ENCODE results near the gene NHSL2. TPM values are rescaled to one million over a fixed set of nuclear protein-coding genes. Genes with fewer than 3 reads are reported as not detected.

Gene NHSL2
- total and polyA plus RNA-seq, 2 of the 13 experiments (the other 11 are each of a cell fraction or from before 2014, with no cell fraction given): not detected

DNA sequence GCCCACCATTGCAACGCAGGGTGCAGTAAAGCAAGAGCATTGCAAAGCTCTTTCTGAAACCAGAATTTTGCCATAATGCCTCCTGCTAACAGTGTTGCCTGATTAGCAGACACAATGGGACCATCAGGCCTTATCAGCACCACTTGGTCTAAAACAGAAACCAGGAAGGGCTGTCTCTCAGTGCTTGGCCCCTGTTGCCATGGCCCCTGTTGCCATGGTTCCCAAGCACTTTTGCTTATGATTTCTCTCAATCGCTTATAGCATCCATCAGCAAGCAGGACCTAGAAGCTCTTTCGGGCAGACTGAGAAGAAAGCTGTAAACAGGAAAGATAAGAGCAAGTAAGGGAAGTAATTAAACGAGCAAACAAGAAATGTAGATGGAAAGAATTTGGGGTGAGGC lies 184.2 kb downstream of the NHSL2 start:
- Histone ChIP-seq H3K4me3 (replicated peaks in 1 of 3; ENCODE audit: insufficient read depth in 1 of 3, low read depth in 2 of 3, low read length in 3 of 3) (no peak overlapping the region), H3K36me3 (replicated peaks in 1 of 2; ENCODE audit: control insufficient read depth in 1 of 2, insufficient read depth in 2 of 2, low read length in 2 of 2) (no peaks in the 10 kb centered on the region), H2AFZ (ENCODE audit: low read length) (no peak overlapping the region), H3K4me1 (ENCODE audit: insufficient read depth, low read length) (no peaks in the 10 kb centered on the region), H3K27ac (ENCODE audit: extremely low read length, insufficient read depth, low read length) (no peak overlapping the region), H3K27me3 (ENCODE audit: control insufficient read depth in 1 of 2, insufficient read depth in 2 of 2, low read length in 2 of 2) (no peaks in the 10 kb centered on the region), H3K4me2 (ENCODE audit: low read depth, low read length) (no peak overlapping the region), H3K79me2 (ENCODE audit: insufficient read depth, low read length) (no peaks in the 10 kb centered on the region), H4K20me1 (ENCODE audit: insufficient read depth, low read length) (no peaks in the 10 kb centered on the region), H3K9me3 (ENCODE audit: low read length) (no peaks in the 10 kb centered on the region), H3K9ac (ENCODE audit: insufficient read depth, low read depth, low read length) (no peak overlapping the region)
- WGBS (ENCODE audit: low lambda C conversion rate): 28% methylated on average over 4 of the region's 4 CpGs
- TF ChIP-seq MTF1 (CRISPR knock-in tag; IDR thresholded peaks at IDR 0.05) (no peak), GABPB1 (CRISPR knock-in tag; IDR thresholded peaks at IDR 0.05) (no peak), BRCA1 (CRISPR knock-in tag; IDR thresholded peaks at IDR 0.05) (no peak)
- TF ChIP-seq, protein P1, sequence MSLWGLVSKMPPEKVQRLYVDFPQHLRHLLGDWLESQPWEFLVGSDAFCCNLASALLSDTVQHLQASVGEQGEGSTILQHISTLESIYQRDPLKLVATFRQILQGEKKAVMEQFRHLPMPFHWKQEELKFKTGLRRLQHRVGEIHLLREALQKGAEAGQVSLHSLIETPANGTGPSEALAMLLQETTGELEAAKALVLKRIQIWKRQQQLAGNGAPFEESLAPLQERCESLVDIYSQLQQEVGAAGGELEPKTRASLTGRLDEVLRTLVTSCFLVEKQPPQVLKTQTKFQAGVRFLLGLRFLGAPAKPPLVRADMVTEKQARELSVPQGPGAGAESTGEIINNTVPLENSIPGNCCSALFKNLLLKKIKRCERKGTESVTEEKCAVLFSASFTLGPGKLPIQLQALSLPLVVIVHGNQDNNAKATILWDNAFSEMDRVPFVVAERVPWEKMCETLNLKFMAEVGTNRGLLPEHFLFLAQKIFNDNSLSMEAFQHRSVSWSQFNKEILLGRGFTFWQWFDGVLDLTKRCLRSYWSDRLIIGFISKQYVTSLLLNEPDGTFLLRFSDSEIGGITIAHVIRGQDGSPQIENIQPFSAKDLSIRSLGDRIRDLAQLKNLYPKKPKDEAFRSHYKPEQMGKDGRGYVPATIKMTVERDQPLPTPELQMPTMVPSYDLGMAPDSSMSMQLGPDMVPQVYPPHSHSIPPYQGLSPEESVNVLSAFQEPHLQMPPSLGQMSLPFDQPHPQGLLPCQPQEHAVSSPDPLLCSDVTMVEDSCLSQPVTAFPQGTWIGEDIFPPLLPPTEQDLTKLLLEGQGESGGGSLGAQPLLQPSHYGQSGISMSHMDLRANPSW (CRISPR knock-in tag; IDR thresholded peaks at IDR 0.05; ENCODE audit: borderline replicate concordance): no peak
- ChIA-PET CTCF (ENCODE audit: low intra/inter-chr PET ratio, low total read pairs) (no interaction called here), POLR2A (no interaction called here)
- DNase-seq (ENCODE audit: low spot score) (no peak), ATAC-seq (no peak), FAIRE-seq (no peak)
- BruUV-seq (replicated peaks): no TSS peak
- intact Hi-C loops (cut with micrococcal nuclease; ENCODE audit: unreplicated experiment): no loop called here
- in situ Hi-C loops (cut with HindIII; ENCODE audit: extremely low pct_ligation_motif_present, low pct_unique_long_range_greater_than_20kb): no loop called here

DNA sequence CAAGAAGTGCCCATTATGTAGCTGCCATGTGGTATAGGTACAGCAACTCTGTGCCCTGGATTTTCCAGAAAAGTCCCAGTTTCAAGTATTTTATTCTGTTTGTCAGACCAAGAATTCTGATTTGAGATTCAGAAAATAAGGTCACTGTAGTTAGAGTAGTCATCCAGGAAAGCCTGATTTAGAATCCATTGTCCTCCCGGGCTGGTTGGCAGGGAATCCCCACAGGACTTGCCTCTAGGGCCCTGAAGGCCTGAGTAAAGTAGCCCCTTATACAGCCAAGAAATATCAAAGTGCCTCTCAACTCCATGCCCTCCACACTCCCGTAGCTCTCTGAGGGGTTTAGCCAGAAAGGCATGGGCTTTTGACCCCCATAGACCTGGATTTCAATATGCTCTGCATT lies 184.7 kb downstream of the NHSL2 start:
- in situ Hi-C loops (cut with HindIII; ENCODE audit: extremely low pct_ligation_motif_present, low pct_unique_long_range_greater_than_20kb) (no loop called here), intact Hi-C loops (cut with micrococcal nuclease; ENCODE audit: unreplicated experiment) (no loop called here)
- ATAC-seq: no peak
- no peaks in the 10 kb centered on the region for H3K9me3 ChIP-seq (ENCODE audit: low read length)
- no peak overlapping the region for H3K27ac ChIP-seq (ENCODE audit: extremely low read length, insufficient read depth, low read length)
- no peaks in the 10 kb centered on the region for H3K36me3 ChIP-seq (replicated peaks in 1 of 2; ENCODE audit: control insufficient read depth in 1 of 2, insufficient read depth in 2 of 2, low read length in 2 of 2)
- no peak overlapping the region for H3K4me3 ChIP-seq (replicated peaks in 1 of 3; ENCODE audit: insufficient read depth in 1 of 3, low read depth in 2 of 3, low read length in 3 of 3)
- H3K4me1 ChIP-seq (ENCODE audit: insufficient read depth, low read length): no peaks in the 10 kb centered on the region
- H3K27me3 ChIP-seq (ENCODE audit: control insufficient read depth in 1 of 2, insufficient read depth in 2 of 2, low read length in 2 of 2): no peaks in the 10 kb centered on the region
- ChIA-PET CTCF (ENCODE audit: low intra/inter-chr PET ratio, low total read pairs) (no interaction called here), POLR2A (no interaction called here)
- H4K20me1 ChIP-seq (ENCODE audit: insufficient read depth, low read length): no peaks in the 10 kb centered on the region
- H3K79me2 ChIP-seq (ENCODE audit: insufficient read depth, low read length): no peaks in the 10 kb centered on the region
- H3K4me2 ChIP-seq (ENCODE audit: low read depth, low read length): no peak overlapping the region
- no peak overlapping the region for H3K9ac ChIP-seq (ENCODE audit: insufficient read depth, low read depth, low read length)
- no peak for FAIRE-seq
- H2AFZ ChIP-seq (ENCODE audit: low read length): no peak overlapping the region
- no CpG with 5 or more reads among the region's 2 CpGs for WGBS (ENCODE audit: low lambda C conversion rate)
- DNase-seq (ENCODE audit: low spot score): no peak
- no peak for TF ChIP-seq ZNF282 (IDR thresholded peaks at IDR 0.05; ENCODE audit: partially characterized antibody)
- no peak for TF ChIP-seq ZNF629 (CRISPR knock-in tag; conservative IDR thresholded peaks at IDR 0.05)
- no peak for TF ChIP-seq SATB2 (CRISPR knock-in tag; IDR thresholded peaks at IDR 0.05)
- no peak for TF ChIP-seq ZNF543 (CRISPR knock-in tag; IDR thresholded peaks at IDR 0.05)
- TF ChIP-seq, protein P2, sequence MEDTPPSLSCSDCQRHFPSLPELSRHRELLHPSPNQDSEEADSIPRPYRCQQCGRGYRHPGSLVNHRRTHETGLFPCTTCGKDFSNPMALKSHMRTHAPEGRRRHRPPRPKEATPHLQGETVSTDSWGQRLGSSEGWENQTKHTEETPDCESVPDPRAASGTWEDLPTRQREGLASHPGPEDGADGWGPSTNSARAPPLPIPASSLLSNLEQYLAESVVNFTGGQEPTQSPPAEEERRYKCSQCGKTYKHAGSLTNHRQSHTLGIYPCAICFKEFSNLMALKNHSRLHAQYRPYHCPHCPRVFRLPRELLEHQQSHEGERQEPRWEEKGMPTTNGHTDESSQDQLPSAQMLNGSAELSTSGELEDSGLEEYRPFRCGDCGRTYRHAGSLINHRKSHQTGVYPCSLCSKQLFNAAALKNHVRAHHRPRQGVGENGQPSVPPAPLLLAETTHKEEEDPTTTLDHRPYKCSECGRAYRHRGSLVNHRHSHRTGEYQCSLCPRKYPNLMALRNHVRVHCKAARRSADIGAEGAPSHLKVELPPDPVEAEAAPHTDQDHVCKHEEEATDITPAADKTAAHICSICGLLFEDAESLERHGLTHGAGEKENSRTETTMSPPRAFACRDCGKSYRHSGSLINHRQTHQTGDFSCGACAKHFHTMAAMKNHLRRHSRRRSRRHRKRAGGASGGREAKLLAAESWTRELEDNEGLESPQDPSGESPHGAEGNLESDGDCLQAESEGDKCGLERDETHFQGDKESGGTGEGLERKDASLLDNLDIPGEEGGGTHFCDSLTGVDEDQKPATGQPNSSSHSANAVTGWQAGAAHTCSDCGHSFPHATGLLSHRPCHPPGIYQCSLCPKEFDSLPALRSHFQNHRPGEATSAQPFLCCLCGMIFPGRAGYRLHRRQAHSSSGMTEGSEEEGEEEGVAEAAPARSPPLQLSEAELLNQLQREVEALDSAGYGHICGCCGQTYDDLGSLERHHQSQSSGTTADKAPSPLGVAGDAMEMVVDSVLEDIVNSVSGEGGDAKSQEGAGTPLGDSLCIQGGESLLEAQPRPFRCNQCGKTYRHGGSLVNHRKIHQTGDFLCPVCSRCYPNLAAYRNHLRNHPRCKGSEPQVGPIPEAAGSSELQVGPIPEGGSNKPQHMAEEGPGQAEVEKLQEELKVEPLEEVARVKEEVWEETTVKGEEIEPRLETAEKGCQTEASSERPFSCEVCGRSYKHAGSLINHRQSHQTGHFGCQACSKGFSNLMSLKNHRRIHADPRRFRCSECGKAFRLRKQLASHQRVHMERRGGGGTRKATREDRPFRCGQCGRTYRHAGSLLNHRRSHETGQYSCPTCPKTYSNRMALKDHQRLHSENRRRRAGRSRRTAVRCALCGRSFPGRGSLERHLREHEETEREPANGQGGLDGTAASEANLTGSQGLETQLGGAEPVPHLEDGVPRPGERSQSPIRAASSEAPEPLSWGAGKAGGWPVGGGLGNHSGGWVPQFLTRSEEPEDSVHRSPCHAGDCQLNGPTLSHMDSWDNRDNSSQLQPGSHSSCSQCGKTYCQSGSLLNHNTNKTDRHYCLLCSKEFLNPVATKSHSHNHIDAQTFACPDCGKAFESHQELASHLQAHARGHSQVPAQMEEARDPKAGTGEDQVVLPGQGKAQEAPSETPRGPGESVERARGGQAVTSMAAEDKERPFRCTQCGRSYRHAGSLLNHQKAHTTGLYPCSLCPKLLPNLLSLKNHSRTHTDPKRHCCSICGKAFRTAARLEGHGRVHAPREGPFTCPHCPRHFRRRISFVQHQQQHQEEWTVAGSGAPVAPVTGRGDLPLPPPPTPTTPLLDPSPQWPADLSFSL (CRISPR knock-in tag; IDR thresholded peaks at IDR 0.05): no peak
- TF ChIP-seq NFYC (CRISPR knock-in tag; IDR thresholded peaks at IDR 0.05): no peak
- BruUV-seq (replicated peaks): no TSS peak

Measured in HepG2 (cell line).